GM12878 (cell line): ENCODE measurements around the gene L1TD1.

Source experiments
- BMI1 ChIP-seq: fragments of 450-650 bp; IDR thresholded peaks from 2 replicates; pipeline ENCODE4 v1.6.1; 2016; ENCODE audit warnings: mild to moderate bottlenecking, moderate library complexity, borderline replicate concordance
- CHD1 ChIP-seq: IDR thresholded peaks from 2 replicates; pipeline ENCODE4 v1.6.1; 2012; ENCODE audit warnings: low read depth, low read length, improper control_type of control experiment
- EP300 ChIP-seq, 2 experiments: fragments of 150-350 bp in 1 of 2; IDR thresholded peaks; 2 replicates each; pipeline ENCODE4 v1.6.1; 2011 to 2012; ENCODE audit warnings: low read depth in 2 of 2, low read length in 2 of 2, borderline replicate concordance in 1 of 2, improper control_type of control experiment in 1 of 2, inconsistent platforms in 1 of 2; ENCODE audit not compliant: control insufficient read depth in 1 of 2
- GABPA ChIP-seq: IDR thresholded peaks from 2 replicates; pipeline ENCODE4 v1.6.1; 2014; ENCODE audit warnings: antibody characterized with exemption, low read depth, mild to moderate bottlenecking, inconsistent platforms
- MAX ChIP-seq: IDR thresholded peaks from 2 replicates; pipeline ENCODE4 v1.6.1; 2012; ENCODE audit warnings: low read depth, low read length, improper control_type of control experiment
- POLR2AphosphoS5 ChIP-seq: IDR thresholded peaks from 2 replicates; pipeline ENCODE4 v1.6.1; 2011; ENCODE audit warnings: mild to moderate bottlenecking, low read length, inconsistent platforms
- RCOR1 ChIP-seq: conservative IDR thresholded peaks from 2 replicates; pipeline ENCODE4 v1.6.1; 2012; ENCODE audit warnings: low read depth, low read length, improper control_type of control experiment
- REST ChIP-seq: IDR thresholded peaks from 2 replicates; pipeline ENCODE4 v1.6.1; 2012; ENCODE audit warnings: mild to moderate bottlenecking, low read depth, low read length
- RUNX3 ChIP-seq: IDR thresholded peaks from 2 replicates; pipeline ENCODE4 v1.6.1; 2012; ENCODE audit warnings: low read length, inconsistent platforms
- TF ChIP-seq, protein P1 (sequence below): fragments of 450-650 bp; IDR thresholded peaks from 2 replicates; pipeline ENCODE4 v1.6.1; 2017; ENCODE audit warnings: mild to moderate bottlenecking
- TF ChIP-seq, protein P2 (sequence below), 3 experiments: IDR thresholded peaks in 2 of 3; conservative IDR thresholded peaks in 1 of 3; 2 replicates each; pipeline ENCODE4 v1.5.1; 2011; ENCODE audit warnings: low read depth in 3 of 3, low read length in 3 of 3, mild to moderate bottlenecking in 3 of 3, control low read depth in 2 of 3, moderate library complexity in 2 of 3, inconsistent platforms in 1 of 3, mixed read lengths in 1 of 3; ENCODE audit not compliant: control insufficient read depth in 2 of 3, insufficient read depth in 1 of 3; ENCODE audit errors: extremely low read depth in 1 of 3

- TF ChIP-seq POLR2AphosphoS5, result no peak
- TF ChIP-seq RUNX3, result no peak
- TF ChIP-seq RCOR1, result no peak
- no peak for TF ChIP-seq GABPA
- TF ChIP-seq, protein P1, sequence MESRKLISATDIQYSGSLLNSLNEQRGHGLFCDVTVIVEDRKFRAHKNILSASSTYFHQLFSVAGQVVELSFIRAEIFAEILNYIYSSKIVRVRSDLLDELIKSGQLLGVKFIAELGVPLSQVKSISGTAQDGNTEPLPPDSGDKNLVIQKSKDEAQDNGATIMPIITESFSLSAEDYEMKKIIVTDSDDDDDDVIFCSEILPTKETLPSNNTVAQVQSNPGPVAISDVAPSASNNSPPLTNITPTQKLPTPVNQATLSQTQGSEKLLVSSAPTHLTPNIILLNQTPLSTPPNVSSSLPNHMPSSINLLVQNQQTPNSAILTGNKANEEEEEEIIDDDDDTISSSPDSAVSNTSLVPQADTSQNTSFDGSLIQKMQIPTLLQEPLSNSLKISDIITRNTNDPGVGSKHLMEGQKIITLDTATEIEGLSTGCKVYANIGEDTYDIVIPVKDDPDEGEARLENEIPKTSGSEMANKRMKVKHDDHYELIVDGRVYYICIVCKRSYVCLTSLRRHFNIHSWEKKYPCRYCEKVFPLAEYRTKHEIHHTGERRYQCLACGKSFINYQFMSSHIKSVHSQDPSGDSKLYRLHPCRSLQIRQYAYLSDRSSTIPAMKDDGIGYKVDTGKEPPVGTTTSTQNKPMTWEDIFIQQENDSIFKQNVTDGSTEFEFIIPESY, result no peak
- no peak for TF ChIP-seq MAX
- TF ChIP-seq, protein P2, sequence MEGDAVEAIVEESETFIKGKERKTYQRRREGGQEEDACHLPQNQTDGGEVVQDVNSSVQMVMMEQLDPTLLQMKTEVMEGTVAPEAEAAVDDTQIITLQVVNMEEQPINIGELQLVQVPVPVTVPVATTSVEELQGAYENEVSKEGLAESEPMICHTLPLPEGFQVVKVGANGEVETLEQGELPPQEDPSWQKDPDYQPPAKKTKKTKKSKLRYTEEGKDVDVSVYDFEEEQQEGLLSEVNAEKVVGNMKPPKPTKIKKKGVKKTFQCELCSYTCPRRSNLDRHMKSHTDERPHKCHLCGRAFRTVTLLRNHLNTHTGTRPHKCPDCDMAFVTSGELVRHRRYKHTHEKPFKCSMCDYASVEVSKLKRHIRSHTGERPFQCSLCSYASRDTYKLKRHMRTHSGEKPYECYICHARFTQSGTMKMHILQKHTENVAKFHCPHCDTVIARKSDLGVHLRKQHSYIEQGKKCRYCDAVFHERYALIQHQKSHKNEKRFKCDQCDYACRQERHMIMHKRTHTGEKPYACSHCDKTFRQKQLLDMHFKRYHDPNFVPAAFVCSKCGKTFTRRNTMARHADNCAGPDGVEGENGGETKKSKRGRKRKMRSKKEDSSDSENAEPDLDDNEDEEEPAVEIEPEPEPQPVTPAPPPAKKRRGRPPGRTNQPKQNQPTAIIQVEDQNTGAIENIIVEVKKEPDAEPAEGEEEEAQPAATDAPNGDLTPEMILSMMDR (IDR thresholded peaks at IDR 0.05 in 2 of 3, conservative IDR thresholded peaks at IDR 0.05 in 1 of 3; ENCODE audit: control insufficient read depth in 2 of 3, extremely low read depth in 1 of 3, insufficient read depth in 1 of 3, low read depth in 3 of 3, low read length in 3 of 3), result no peak
- no peak for TF ChIP-seq CHD1
- TF ChIP-seq REST, result no peak
- TF ChIP-seq BMI1, result no peak
- no peak for TF ChIP-seq EP300 (IDR thresholded peaks at IDR 0.05; ENCODE audit: borderline replicate concordance in 1 of 2, control insufficient read depth in 1 of 2, low read depth in 2 of 2, low read length in 2 of 2)
These were observed 42.7 kb downstream of the L1TD1 start for GRCh38 chr1:62237361-62237760.
